Measurements from ENCODE around the gene OGDH.
"Not testable (repeated sequence)": the region's sequence is repeated elsewhere in the genome, so short reads cannot be mapped to it uniquely, and the experiment has no call there.

OGDH gene

GRCh38 chr7:44581879-44582603 is 24.4 kb upstream of the OGDH start, which contains the start of gene TMED4:
Gene TMED4, minus strand, starts transcription at chr7:44582231. Its CDS starts 25 bp downstream, at chr7:44582206.
- peak; percentile 99 for DNase-seq

DNA sequence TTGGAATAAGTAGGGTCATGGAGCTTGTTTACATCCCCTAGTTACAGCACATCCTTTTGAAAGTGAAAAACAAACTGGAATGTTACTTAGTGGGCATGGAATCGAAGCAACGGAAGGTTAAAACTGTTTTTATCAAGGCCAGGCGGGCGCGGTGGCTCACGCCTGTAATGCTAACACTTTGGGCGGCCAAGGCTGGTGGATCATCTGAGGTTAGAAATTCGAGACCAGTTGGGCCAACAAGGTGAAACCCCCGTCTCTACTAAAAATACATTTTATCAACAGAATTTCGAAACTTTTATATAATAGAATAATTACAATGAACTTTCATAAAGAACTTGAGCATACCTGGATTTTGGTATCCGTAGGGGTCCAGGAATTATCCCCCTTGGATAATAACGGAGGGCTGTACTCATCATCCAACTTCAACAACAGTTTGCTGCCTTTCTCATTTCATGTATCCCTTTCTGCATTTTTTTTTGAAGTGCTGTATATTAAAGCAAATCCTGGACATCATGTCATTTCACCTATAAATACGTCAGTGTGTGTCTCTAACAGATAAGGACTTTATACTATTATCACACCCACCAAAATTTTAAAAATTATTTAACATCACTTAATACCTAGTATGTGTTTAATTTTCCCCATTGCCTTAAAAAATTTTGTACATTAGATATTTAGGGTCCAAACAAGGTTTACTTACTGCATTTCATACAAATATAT is 23.1 kb upstream of the OGDH start:
- DNase-seq, result no peak

DNA sequence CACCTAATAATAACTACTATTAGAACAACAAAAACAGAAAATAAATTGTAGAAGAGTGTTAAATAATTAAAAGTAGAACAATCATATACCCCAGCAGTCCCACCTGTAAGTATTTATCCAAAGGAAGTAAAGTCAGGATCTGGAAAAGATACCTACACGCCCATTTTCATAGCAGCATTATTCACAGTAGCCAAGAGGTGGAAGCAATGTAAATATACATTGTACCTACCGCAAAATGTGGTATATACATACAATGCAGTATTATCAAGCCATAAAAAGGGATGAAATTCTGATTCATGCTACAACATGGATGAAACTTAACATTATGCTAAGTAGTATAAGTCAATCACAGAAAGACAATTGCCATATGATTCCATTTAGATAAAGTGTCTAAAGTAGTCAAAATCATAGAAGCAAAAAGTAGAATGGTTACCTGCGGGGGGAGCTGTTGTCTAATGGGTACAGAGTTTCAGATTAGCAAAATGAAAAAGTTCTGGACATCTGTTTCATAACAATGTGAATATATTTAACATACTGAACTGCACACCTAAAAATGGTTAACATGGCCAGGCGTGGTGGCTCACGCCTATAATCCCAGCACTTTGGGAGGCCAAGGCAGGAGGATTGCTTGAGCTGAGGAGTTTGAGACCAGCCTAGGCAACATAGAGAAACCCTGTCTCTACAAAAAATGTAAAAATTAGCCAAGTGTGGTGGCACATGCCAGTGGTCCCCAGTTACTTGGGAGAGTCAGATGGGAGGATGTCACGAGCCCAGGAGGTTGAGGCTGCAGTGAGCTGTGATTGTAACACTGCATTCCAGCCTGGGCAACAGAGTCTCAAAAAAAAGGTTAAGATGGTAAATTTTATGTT is 18.4 kb upstream of the OGDH start:
- peak; percentile 62 for DNase-seq

DNA sequence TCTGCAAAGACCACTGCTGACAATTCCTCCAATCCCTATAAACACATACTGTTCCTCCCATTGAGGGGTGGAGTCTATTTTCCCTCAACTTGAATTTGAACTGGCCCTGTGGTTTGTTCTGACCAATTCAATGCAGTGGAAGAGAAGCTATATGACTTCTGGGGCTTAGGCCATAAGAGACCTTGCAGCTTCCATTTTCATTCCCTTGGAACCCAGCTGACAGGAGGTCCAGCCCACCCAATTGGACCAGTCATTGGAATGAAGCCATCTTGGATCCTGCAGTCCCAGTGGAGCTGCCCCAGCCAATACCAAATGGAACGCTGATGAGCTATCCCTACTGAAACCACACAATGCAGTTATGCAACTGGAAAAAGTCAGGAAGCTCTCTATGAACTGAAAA is 15.5 kb upstream of the OGDH start:
- no peak for DNase-seq

DNA sequence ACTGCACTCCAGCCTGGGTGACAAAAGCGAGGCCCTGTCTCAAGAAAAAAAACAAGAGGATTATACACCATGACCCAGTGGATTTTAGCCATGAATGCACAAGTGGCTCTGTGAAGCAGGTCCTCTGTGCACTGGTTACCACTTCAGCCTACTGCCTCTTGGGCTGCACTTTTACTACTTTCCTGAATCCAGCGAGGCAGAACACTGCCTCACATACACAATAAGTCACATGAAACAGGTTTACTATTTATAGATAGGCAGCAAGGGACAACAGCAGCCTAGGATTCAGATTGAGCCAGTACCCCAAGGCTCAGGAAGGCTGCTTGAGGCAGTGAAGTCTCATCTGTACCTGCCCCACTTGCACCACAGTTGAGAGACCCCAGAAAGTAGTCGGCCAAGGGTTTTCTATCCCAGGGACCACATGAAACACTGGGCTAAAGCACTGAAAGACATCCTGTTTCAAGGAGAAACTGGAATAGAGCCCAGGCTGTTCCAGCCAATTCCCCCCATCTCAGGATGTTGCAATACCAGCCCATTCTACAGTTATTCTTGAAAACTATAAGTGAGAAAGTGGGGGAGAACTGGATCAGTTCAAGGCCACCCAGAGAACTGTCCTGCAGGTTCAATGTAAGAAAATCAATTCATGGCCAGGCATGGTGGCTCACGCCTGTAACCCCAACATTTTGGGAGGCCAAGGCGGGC is 10.3 kb upstream of the OGDH start:
- DNase-seq, result no peak

- DNase-seq, result not testable (repeated sequence)
Measured at GRCh38 chr7:44597181-44597580, 9.2 kb upstream of the OGDH start.

GRCh38 chr7:44599222-44599621 is 7.2 kb upstream of the OGDH start:
- DNase-seq, result no peak

DNA sequence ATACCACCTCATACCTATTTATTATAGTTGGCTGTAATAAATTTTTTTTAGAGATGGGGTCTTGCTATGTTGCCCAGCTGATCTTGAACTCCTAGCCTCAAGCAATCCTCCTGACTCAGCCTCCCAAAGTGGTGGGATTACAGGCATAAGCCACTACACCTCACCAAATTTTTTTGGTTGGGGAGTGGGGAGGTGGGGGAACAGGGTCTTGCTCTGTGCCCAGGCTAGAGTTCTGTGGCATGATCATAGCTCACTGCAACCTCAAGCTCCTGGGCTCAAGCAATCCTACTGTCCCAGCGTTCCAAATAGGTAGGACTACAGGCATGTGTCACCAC is 3.9 kb upstream of the OGDH start:
- no peak for DNase-seq

DNA sequence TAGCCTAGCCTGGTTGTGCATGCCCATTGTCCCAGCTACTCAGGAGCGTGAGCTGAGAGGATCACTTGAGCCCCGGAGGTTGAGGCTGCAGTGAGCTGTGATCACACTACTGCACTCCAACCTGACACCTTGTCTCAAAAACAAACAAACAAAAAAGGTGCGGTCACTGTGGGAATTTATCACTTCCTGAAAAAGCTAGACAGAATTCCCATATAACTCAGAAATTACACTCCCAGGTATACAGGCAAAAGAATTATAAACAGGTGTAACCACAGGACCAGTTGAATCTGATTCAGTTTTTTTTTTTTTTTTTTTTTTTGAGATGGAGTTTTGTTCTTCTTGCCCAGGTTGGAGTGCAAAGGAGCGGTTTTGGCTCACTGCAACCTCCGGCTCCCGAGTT is 3.2 kb upstream of the OGDH start:
- DNase-seq, result no peak

DNA sequence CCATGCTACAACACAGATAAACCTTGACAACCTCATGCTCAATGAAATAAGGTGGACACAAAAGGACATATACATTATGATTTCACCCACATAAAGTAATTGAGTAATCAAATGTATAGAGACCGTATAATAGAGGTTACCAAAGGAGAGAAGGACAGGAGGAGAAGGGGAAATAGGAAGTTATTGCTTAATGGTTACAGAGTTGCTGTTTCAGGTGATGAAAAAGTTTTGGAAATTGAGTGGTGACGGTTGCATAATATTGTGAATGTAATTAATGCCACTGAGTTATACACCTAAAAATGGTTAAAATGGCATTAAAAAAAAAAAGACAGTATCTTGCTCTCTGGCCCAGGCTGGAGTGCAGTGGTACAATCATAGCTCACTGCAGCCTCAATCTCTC is 1.5 kb upstream of the OGDH start:
- DNase-seq, result no peak

GRCh38 chr7:44607141-44608068 is 978 bp downstream of the OGDH start:
- DNase-seq, result peak; percentile 58

- no peak for DNase-seq
Measured at GRCh38 chr7:44608916-44609648, 2.7 kb downstream of the OGDH start.

GRCh38 chr7:44609829-44610228 is 3.4 kb downstream of the OGDH start:
- DNase-seq, result no peak

GRCh38 chr7:44615149-44615611 is 8.8 kb downstream of the OGDH start:
- DNase-seq, result no peak

DNA sequence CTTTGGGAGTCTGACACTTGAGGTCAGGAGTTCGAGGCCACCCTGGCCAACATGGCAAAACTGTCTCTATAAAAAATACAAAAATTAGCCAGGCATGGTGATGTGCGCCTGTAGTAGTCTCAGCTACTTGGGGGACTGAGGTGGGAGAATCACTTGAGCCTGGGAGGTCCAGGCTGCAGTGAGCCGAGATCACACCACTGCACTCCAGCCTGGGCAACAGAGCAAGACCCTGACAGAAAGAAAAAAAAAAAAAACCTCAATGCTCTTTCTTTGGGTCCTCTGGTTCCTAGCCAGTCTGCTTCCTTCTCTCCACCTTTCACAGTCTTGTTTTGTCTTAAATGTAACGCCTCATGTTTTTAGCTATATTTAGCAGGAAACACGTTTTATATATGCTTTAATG is 9.4 kb downstream of the OGDH start:
- no peak for DNase-seq

GRCh38 chr7:44616545-44616944 is 10.1 kb downstream of the OGDH start:
- DNase-seq, result no peak

- no peak for DNase-seq
Measured at GRCh38 chr7:44617225-44617890, 10.9 kb downstream of the OGDH start.

DNA sequence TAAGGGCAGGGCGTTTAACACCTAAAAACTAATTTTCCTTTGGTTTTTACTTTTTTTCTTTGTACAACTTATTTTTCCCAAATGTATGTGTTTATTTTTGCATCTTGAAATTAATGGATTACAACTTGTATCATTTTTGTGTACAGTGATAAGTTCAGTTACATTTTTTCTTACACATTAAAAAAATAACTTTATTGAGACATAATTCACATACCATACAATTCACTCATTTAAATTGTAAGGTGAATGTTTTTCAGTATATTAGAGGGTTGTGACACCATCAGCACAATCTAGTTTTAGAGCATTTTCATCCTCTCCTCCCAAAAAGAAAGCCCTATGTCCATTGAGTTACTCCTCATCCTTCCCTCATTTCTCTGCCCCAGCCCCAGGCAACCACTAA is 11.6 kb downstream of the OGDH start:
- no peak for DNase-seq

GRCh38 chr7:44618753-44619152 is 12.3 kb downstream of the OGDH start:
- DNase-seq, result no peak

DNA sequence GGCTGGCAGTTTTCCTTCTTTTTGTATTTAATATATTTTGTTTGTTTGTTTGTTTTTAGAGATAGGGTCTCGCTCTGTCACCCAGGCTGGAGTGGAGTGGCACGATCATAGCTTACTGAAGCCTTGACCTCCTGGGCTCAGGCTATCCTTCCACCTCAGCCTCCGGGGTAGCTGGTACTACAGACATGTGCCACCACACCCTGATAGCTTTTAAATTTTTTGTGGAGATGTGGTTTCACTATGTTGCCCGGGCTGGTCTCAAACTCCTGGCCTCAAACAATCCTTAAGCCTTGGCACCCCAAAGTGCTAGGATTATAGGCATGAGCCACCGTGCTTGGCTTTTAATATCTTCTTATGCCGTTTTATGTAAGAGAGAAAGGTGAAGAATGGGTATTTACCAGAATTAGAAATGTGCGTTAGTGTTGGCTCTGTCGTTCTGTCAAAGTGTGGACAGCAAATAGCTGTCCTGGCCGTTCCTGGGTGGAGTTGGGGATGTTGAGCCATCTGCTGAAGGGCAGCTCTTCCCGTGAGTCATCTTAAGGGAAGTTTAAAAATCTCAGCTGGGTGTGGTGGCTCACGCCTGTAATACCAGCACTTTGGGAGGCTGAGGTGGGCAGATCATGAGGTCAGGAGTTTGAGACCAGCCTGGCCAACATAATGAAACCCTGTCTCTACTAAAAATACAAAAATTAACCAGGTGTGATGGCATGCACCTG is 14.8 kb downstream of the OGDH start:
- no peak for DNase-seq

All from NCI-H69 (cell line).